ENCODE results near the gene SPACA6. TPM values are rescaled to one million over a fixed set of nuclear protein-coding genes. Genes with fewer than 3 reads are reported as not detected.

The SPACA6 gene
- total RNA-seq, 1 experiment from 2014 or later = 18.9 TPM

- H2BK5ac ChIP-seq (ENCODE audit: insufficient read length, low read length) = no peak overlapping the region
- no peak overlapping the region for H3K9ac ChIP-seq (ENCODE audit: extremely low read depth, insufficient read length, low read length)
- no peaks in the 10 kb centered on the region for H4K20me1 ChIP-seq (ENCODE audit: control insufficient read depth, insufficient read depth, insufficient read length)
- no peak overlapping the region for H3T11ph ChIP-seq (ENCODE audit: low read length)
- no peaks in the 10 kb centered on the region for H3K79me1 ChIP-seq (ENCODE audit: insufficient read depth, low read depth, low read length, poor library complexity, severe bottlenecking)
- no peak overlapping the region for H4K91ac ChIP-seq (ENCODE audit: insufficient read length, low read depth, low read length)
- H2BK20ac ChIP-seq (ENCODE audit: low read depth, low read length, poor library complexity, severe bottlenecking) = no peak overlapping the region
- peaks cover 13% of the 10 kb centered on the region for H3K9me3 ChIP-seq (ENCODE audit: control insufficient read depth, low read depth, low read length)
- Mint-ChIP-seq H3K36me3 (ENCODE audit: insufficient read depth in 1 of 3, low read depth in 3 of 3) (peaks cover 4 to 10% (median 5%) of the 10 kb centered on the region in 3 experiments; a peak in 5 of 7 replicates), H3K9me3 (peaks cover 26 to 61% of the 10 kb centered on the region in 2 experiments), H3K27ac (no peak overlapping the region), H3K4me1 (no peaks in the 10 kb centered on the region), H3K27me3 (ENCODE audit: low read depth) (peaks cover 22% of the 10 kb centered on the region), H3K4me3 (no peak overlapping the region)
- H2AK5ac ChIP-seq (ENCODE audit: insufficient read length, low read length) = no peak overlapping the region
- no peaks in the 10 kb centered on the region for H3K23me2 ChIP-seq (ENCODE audit: insufficient read length, low read depth, low read length, poor library complexity, severe bottlenecking)
- no peak overlapping the region for H2BK120ac ChIP-seq (ENCODE audit: low read depth, low read length, poor library complexity, severe bottlenecking)
- no peak for TF ChIP-seq CTCF (conservative IDR thresholded peaks at IDR 0.05)
- H3K23ac ChIP-seq (ENCODE audit: insufficient read length, low read depth, low read length) = no peak overlapping the region
- H3K56ac ChIP-seq (ENCODE audit: insufficient read length, low read depth, low read length) = no peak overlapping the region
- no CpG with 5 or more reads among the region's 3 CpGs for WGBS (ENCODE audit: extremely low coverage, insufficient read length, low lambda C conversion rate)
- H3K79me2 ChIP-seq (ENCODE audit: insufficient read depth, low read length) = no peaks in the 10 kb centered on the region
- DNase-seq = no peak
- no peak overlapping the region for H2AFZ ChIP-seq (ENCODE audit: low read length)
- no peak overlapping the region for H4K5ac ChIP-seq (ENCODE audit: insufficient read length, low read depth, low read length)
- H3K27me3 ChIP-seq (ENCODE audit: insufficient read depth, low read length) = no peaks in the 10 kb centered on the region
- no peak overlapping the region for H2BK12ac ChIP-seq (ENCODE audit: insufficient read length, low read depth, low read length)
- H4K8ac ChIP-seq (replicated peaks; ENCODE audit: insufficient read length, low read depth, low read length) = no peak overlapping the region
- H3K14ac ChIP-seq (ENCODE audit: insufficient read depth, low read length) = no peak overlapping the region
- no peak overlapping the region for H3K4me2 ChIP-seq (ENCODE audit: insufficient read depth, insufficient read length, low read length)
- H3K18ac ChIP-seq (ENCODE audit: insufficient read length, low read depth, low read length) = no peak overlapping the region
- no peaks in the 10 kb centered on the region for H3K4me1 ChIP-seq (ENCODE audit: insufficient read depth, low read length)
- H3K27ac ChIP-seq (ENCODE audit: insufficient read length, low read depth, low read length) = no peak overlapping the region
- no peak overlapping the region for H2BK15ac ChIP-seq (ENCODE audit: low read depth, low read length)
- no peak overlapping the region for H3K4ac ChIP-seq (ENCODE audit: low read depth, low read length)
Observed at GRCh38 chr19:51681286-51681941, 11.7 kb upstream of the SPACA6 start.
